Stimulated activated CD8-positive, alpha-beta memory T cell treated with anti-CD3 and anti-CD28 coated beads, Interleukin-15, amount 100 ng/mL, for 24 hours (primary cell): ENCODE measurements around the gene LIN7B.

ENCODE experiments used
- DNase-seq: peaks from one replicate; pipeline ENCODE4 v3.0.0-alpha.2; 2020; ENCODE audit warnings: low read depth

The LIN7B gene

GRCh38 chr19:49094505-49095482 is 19.4 kb upstream of the LIN7B start:
- no peak for DNase-seq

GRCh38 chr19:49097453-49098288 is 16.5 kb upstream of the LIN7B start:
- DNase-seq: peak; percentile 40

DNA sequence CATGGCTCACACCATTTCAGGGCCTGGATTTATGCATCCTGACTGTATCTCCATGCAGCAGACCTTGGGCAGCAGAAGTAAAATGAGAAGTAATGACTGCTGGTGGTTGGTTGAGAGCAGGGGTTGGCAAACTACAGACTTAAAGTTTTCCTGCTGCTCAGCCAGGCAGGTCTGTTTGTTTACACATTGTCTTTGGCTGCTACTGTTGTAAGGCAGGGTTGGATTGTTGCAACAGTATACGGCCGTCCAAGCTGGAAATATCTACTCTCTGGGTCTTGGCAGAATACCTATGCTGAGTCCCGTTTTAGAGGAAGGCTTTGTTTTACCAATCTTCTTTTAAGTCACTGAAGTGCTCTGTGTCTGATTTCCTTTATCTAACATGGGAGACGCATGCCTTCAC is 15.4 kb upstream of the LIN7B start:
- DNase-seq: no peak

- no peak for DNase-seq
Observed at GRCh38 chr19:49101160-49101559, 13.0 kb upstream of the LIN7B start.

GRCh38 chr19:49102303-49102702 is 11.9 kb upstream of the LIN7B start:
- DNase-seq: no peak

- no peak for DNase-seq
Observed at GRCh38 chr19:49103331-49104085, 10.7 kb upstream of the LIN7B start.

- no peak for DNase-seq
Observed at GRCh38 chr19:49104229-49104864, 9.8 kb upstream of the LIN7B start.

DNA sequence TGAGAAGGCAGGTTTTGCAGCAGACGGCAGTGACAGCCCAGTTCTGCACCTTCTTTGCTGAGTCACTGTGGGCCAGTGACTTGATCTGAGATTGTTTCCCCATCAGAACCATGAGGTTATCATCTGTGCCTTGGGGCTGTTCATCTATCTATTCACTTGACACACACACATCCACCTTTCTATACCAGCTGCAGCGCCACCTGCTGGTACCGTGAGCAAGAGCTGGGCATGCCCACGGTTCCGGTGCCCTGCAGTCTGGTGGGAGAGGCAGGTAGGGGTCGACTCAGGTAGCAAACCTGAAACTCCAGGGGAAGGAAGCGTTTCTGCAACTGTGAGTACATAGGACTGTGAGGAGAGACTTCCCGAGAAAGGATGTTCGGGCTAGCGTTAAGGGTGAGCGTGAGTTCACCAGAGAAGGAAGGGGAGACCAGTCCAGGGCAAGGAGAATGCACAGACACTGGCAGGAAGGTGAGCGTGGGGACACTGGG is 7.5 kb upstream of the LIN7B start:
- DNase-seq: peak; percentile 52

DNA sequence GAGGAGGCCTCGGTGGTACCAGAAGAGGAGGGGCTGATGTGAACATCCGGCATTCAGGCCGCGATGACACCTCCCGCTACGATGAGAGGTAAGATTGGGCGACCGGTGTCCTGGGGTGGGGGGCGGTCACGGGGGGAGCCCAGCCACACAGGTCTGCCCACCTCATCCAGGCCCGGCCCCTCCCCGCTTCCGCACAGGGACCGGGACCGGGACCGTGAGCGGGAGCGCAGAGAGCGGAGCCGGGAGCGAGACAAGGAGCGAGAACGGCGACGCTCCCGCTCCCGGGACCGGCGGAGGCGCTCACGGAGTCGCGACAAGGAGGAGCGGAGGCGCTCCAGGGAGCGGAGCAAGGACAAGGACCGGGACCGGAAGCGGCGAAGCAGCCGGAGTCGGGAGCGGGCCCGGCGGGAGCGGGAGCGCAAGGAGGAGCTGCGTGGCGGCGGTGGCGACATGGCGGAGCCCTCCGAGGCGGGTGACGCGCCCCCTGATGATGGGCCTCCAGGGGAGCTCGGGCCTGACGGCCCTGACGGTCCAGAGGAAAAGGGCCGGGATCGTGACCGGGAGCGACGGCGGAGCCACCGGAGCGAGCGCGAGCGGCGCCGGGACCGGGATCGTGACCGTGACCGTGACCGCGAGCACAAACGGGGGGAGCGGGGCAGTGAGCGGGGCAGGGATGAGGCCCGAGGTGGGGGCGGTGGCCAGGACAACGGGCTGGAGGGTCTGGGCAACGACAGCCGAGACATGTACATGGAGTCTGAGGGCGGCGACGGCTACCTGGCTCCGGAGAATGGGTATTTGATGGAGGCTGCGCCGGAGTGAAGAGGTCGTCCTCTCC is 6.3 kb upstream of the LIN7B start:
- no peak for DNase-seq

- no peak for DNase-seq
Observed at GRCh38 chr19:49109051-49109450, 5.1 kb upstream of the LIN7B start.

DNA sequence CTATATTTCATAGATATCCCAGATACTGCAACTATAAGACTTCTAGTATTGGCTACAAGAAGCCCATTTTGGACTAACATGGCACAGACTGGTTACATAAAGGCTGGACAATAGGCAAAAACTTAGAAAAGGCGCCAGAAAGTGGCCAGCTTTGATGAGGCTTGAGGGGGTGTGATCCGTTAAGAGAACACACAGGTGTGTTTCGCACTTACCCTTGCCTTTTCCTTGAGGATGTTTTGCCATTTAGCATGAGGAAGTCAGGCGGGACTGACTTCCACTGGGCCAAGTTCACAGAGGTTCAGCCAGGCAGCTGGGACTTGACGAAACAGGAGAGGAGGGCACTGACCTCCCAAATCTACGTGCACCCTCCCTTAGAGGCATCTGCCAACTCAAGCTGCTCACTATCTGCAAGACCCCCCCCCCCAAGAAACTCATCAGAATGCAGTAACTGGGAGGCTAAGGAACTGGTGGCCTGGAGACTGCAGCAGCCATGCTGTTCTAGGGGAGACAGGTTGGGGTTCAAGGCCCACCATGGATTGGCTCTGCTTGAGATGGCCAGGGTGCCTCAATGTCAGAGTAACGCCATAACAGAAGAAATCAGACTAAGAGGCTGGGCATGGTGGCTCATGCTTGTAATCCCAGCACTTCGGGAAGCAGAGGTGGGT is 4.5 kb upstream of the LIN7B start:
- DNase-seq: no peak

GRCh38 chr19:49110567-49110966 is 3.6 kb upstream of the LIN7B start:
- DNase-seq: no peak

- DNase-seq: no peak
Observed at GRCh38 chr19:49111218-49111998, 2.8 kb upstream of the LIN7B start.

- DNase-seq: peak; percentile 31
Observed at GRCh38 chr19:49114630-49115363, 627 bp downstream of the LIN7B start.

DNA sequence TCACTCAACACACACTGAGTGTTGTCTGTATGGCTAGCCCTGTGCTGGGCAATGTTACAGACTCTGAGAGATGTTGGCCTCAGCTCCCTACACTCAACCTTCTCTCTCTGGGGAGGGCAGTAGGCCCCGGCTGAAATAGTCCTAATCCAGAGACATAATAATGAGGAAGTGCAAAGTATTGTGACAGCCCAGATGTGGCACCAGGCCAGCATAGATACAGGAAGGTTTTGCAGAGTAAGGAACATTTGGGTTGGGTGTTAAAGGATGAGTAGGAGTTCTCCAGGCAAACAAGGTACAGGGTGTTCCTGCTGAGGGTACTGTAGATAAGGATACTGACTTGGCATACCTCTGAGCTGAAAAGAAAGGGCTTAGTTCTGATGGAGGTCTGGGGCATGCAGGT is 2.4 kb downstream of the LIN7B start:
- no peak for DNase-seq

GRCh38 chr19:49117677-49118564 is 3.8 kb downstream of the LIN7B start:
- DNase-seq: no peak
